ENCODE measurements around the gene CAMK2B.

The CAMK2B gene

GRCh38 chr7:44308596-44309270 is 16.7 kb downstream of the CAMK2B start:
- DNase-seq = no peak

GRCh38 chr7:44307905-44308595 is 17.3 kb downstream of the CAMK2B start:
- no peak for DNase-seq

- no peak for DNase-seq
These were observed 18.0 kb downstream of the CAMK2B start for GRCh38 chr7:44307301-44307900.

GRCh38 chr7:44306606-44307005 is 18.8 kb downstream of the CAMK2B start:
- no peak for DNase-seq

- DNase-seq = no peak
These were observed 19.6 kb downstream of the CAMK2B start for GRCh38 chr7:44305564-44306507.

GRCh38 chr7:44294325-44295069 is 30.9 kb downstream of the CAMK2B start:
- no peak for DNase-seq

- no peak for DNase-seq
These were observed 31.7 kb downstream of the CAMK2B start for GRCh38 chr7:44293561-44294324.

GRCh38 chr7:44292876-44293560 is 32.4 kb downstream of the CAMK2B start:
- DNase-seq = no peak

- DNase-seq = no peak
These were observed 33.0 kb downstream of the CAMK2B start for GRCh38 chr7:44292420-44292817.

- no peak for DNase-seq
These were observed 33.5 kb downstream of the CAMK2B start for GRCh38 chr7:44291733-44292419.

- DNase-seq = no peak
These were observed 34.2 kb downstream of the CAMK2B start for GRCh38 chr7:44291066-44291732.

GRCh38 chr7:44290252-44290620 is 35.2 kb downstream of the CAMK2B start:
- DNase-seq = no peak

GRCh38 chr7:44289341-44290251 is 35.8 kb downstream of the CAMK2B start:
- no peak for DNase-seq

GRCh38 chr7:44288811-44289340 is 36.5 kb downstream of the CAMK2B start:
- DNase-seq = no peak

GRCh38 chr7:44288381-44288685 is 37.1 kb downstream of the CAMK2B start:
- no peak for DNase-seq

- no peak for DNase-seq
These were observed 37.7 kb downstream of the CAMK2B start for GRCh38 chr7:44287488-44288380.

Measured in CD4-positive, alpha-beta T cell treated with Interleukin-21 for 1 hour (primary cell).